K562 (cell line): ENCODE data around the gene ZDHHC8. TPM values are rescaled to one million over a fixed set of nuclear protein-coding genes. Genes with fewer than 3 reads are reported as not detected.
A peak's percentile ranks its signal among the peaks of the same experiment; 100 is the strongest.

Experiments used
- CBX8 ChIP-seq: fragments of 200-600 bp; sonication (generic); IDR thresholded peaks from 2 replicates; pipeline ENCODE4 v1.6.1; 2012; ENCODE audit warnings: borderline replicate concordance, mixed run types, low read depth, mild to moderate bottlenecking, moderate library complexity, mixed read lengths, low read length, control low read depth, inconsistent platforms; ENCODE audit not compliant: poor library complexity, severe bottlenecking; ENCODE audit errors: extremely low read depth
- CTCF ChIP-seq, 3 experiments: IDR thresholded peaks in 2 of 3; conservative IDR thresholded peaks in 1 of 3; 2 replicates each; pipeline ENCODE4 v1.5.1; 2011 to 2012; ENCODE audit warnings: low read length in 3 of 3, mild to moderate bottlenecking in 3 of 3, control low read depth in 2 of 3, improper control_type of control experiment in 1 of 3, inconsistent platforms in 1 of 3, low read depth in 1 of 3, mixed read lengths in 1 of 3, moderate library complexity in 1 of 3; ENCODE audit not compliant: insufficient read depth in 2 of 3
- EWSR1 ChIP-seq: fragments of 450-650 bp; IDR thresholded peaks from 2 replicates; pipeline ENCODE4 v1.6.1; 2018; ENCODE audit warnings: borderline replicate concordance, mild to moderate bottlenecking, low read depth, moderate library complexity; ENCODE audit not compliant: partially characterized antibody
- FOXA3 ChIP-seq, 2 experiments: fragments of 450-650 bp in 1 of 2; sonication (generic) in 1 of 2; formaldehyde crosslinking; IDR thresholded peaks in 1 of 2; conservative IDR thresholded peaks in 1 of 2; 2 replicates each; pipeline versions ENCODE4 v1.4.0 to v1.8.0; 2020 to 2022; ENCODE audit warnings: mild to moderate bottlenecking in 2 of 2, missing genetic modification reagents in 1 of 2
- HNRNPL ChIP-seq: fragments of 200-400 bp; formaldehyde crosslinking; IDR thresholded peaks from 2 replicates; pipeline ENCODE4 v1.6.1; 2017; ENCODE audit warnings: low read depth, mild to moderate bottlenecking, low read length
- ILF3 ChIP-seq: fragments of 450-650 bp; IDR thresholded peaks from 2 replicates; pipeline ENCODE4 v1.6.1; 2018; ENCODE audit warnings: antibody characterized with exemption, mild to moderate bottlenecking, moderate library complexity, borderline replicate concordance
- JUN ChIP-seq, 2 experiments: sonication (generic) in 1 of 2; formaldehyde crosslinking in 1 of 2; IDR thresholded peaks; 2 replicates each; pipeline versions ENCODE4 v1.6.1 to v1.8.0; 2012 to 2022; ENCODE audit warnings: borderline replicate concordance in 2 of 2, mild to moderate bottlenecking in 2 of 2, improper control_type of control experiment in 1 of 2, low read depth in 1 of 2, low read length in 1 of 2, missing genetic modification reagents in 1 of 2
- MCM7 ChIP-seq, 2 experiments: fragments of 450-650 bp; IDR thresholded peaks; 2 replicates each; pipeline ENCODE4 v1.6.1; 2016 to 2018
- MTA3 ChIP-seq: fragments of 450-650 bp; formaldehyde crosslinking; IDR thresholded peaks from 2 replicates; pipeline ENCODE4 v1.6.1; 2017; ENCODE audit warnings: mild to moderate bottlenecking, borderline replicate concordance
- NR2C1 ChIP-seq, 2 experiments: fragments of 450-650 bp; IDR thresholded peaks; 2 replicates each; pipeline ENCODE4 v1.6.1; 2017; ENCODE audit warnings: mild to moderate bottlenecking in 2 of 2, antibody characterized with exemption in 1 of 2, inconsistent platforms in 1 of 2, missing compliant biosample characterization in 1 of 2, missing genetic modification characterization in 1 of 2
- RBM25 ChIP-seq: fragments of 200-400 bp; formaldehyde crosslinking; IDR thresholded peaks from 2 replicates; pipeline ENCODE4 v1.6.1; 2018; ENCODE audit warnings: low read length, low read depth, moderate library complexity; ENCODE audit not compliant: severe bottlenecking
- SP2 ChIP-seq: IDR thresholded peaks from 2 replicates; pipeline ENCODE4 v1.6.1; 2011; ENCODE audit warnings: mild to moderate bottlenecking, low read depth, low read length, moderate library complexity; ENCODE audit not compliant: poor library complexity, severe bottlenecking; ENCODE audit errors: extremely low read depth
- TARDBP ChIP-seq: fragments of 450-650 bp; IDR thresholded peaks from 2 replicates; pipeline ENCODE4 v1.6.1; 2016
- TBP ChIP-seq: optimal IDR thresholded peaks from 2 replicates; pipeline ENCODE3; 2011; ENCODE audit warnings: low read depth, low read length, improper control_type of control experiment
- ZBED1 ChIP-seq: IDR thresholded peaks from 2 replicates; pipeline ENCODE4 v1.6.1; 2014
- ZNF133 ChIP-seq: fragments of 250-450 bp; sonication (Bioruptor Pico); IDR thresholded peaks from 2 replicates; pipeline ENCODE4 v1.4.0; 2020; ENCODE audit warnings: mild to moderate bottlenecking
- ZNF282 ChIP-seq: sonication (generic); formaldehyde crosslinking; IDR thresholded peaks from 2 replicates; pipeline ENCODE4 v1.8.1; 2023; ENCODE audit warnings: missing genetic modification reagents
- ZNF384 ChIP-seq: IDR thresholded peaks from 2 replicates; pipeline ENCODE4 v1.6.1; 2012; ENCODE audit warnings: low read depth, low read length, improper control_type of control experiment
- ZNF449 ChIP-seq: fragments of 250-450 bp; sonication (Bioruptor Pico); IDR thresholded peaks from 2 replicates; pipeline ENCODE4 v1.8.0; 2022; ENCODE audit warnings: moderate library complexity, mild to moderate bottlenecking, inconsistent platforms
- ZNF586 ChIP-seq: fragments of 450-650 bp; formaldehyde crosslinking; conservative IDR thresholded peaks from 2 replicates; pipeline ENCODE4 v1.4.0; 2020; ENCODE audit warnings: mild to moderate bottlenecking, moderate library complexity
- ZNF699 ChIP-seq: fragments of 250-450 bp; sonication (Bioruptor Pico); IDR thresholded peaks from 2 replicates; pipeline ENCODE4 v1.8.0; 2021; ENCODE audit warnings: mild to moderate bottlenecking, moderate library complexity; ENCODE audit not compliant: insufficient replicate concordance
- ZNF77 ChIP-seq: fragments of 250-450 bp; sonication (Bioruptor Pico); IDR thresholded peaks from 2 replicates; pipeline ENCODE4 v1.5.0; 2020
- polyA plus RNA-seq, 8 experiments: library from polyadenylated mRNA; depleted of rRNA in 4 of 8; stranded (reverse) in 5 of 8; unstranded in 3 of 8; fragments of >200 nt; fragmentation: Nextera tagmentation in 2 of 8; fragmentation: Illumina TruSeq in 1 of 8; extraction: Ambion mirVana in 2 of 8; extraction: Trizol in 1 of 8; gene quantifications; 2 replicates each; pipeline versions ENCODE4 v1.2.1 to v1.2.3, GENCODE V29; 2011 to 2014; ENCODE audit warnings: inconsistent platforms in 1 of 8, missing spikeins in 1 of 8
- total RNA-seq, 7 experiments: library from RNA; depleted of rRNA in 6 of 7; stranded (reverse); fragments of >200 nt in 6 of 7; fragmentation: Illumina TruSeq in 2 of 7; extraction: Trizol in 2 of 7; gene quantifications; 2 replicates each; pipeline versions ENCODE4 v1.2.1 to v1.2.3, GENCODE V29; 2011 to 2021; ENCODE audit warnings: low replicate concordance in 1 of 7
- TF ChIP-seq, protein P1 (sequence below): sonication (generic); formaldehyde crosslinking; IDR thresholded peaks from 2 replicates; pipeline ENCODE4 v1.8.0; 2022; ENCODE audit warnings: mild to moderate bottlenecking, low read depth, missing genetic modification reagents

ZDHHC8 gene
- total and polyA plus RNA-seq, 9 of the 15 experiments (the other 6 are each of a cell fraction or from before 2014, with no cell fraction given) = 0.04 to 109 (median 16.4) TPM

DNA sequence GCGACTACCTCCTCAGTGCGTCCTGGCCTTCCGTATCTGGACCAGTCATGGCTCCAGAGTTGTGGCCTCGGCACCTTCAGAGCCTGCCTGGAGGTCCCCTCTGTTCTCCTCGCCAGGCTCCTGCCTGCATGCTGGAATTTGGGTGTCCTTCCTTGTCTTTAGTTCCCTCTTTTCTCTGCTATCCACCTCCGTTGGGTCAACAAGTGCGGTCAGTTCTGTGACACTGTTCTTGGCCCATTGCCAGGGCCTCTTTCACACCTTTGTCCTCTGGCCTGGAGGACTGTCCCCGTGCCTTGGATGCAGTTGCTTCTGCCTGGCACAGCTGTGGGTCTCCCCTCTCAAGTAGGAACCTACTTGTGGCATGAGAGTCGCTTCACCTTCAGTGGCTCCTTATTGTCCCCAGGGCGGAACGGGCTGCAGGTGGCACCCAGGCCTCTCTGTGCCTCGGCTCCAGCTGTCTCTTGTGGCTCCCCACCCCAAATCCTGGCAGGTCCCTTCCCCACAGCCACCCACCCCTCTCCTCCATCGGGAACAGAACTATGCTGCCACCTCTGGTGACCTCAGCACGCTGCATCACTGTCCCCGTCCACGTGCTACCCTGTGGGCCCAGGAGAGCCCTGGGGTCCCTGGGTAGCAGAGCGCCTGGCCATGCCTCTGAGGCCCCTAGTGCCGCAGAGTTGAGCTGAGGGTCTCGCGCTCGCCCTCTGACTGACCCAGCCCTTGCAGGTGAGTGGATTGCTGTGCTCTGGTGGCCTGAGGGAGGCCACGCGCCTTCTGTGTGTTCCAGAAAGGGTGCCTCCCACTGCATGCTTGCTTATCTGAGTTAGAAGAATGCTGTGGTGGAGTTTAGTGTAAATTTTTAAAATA lies 46.8 kb upstream of the ZDHHC8 start (continued):
- no peak for TF ChIP-seq ZNF586 (CRISPR knock-in tag)
- no peak for TF ChIP-seq ILF3
- TF ChIP-seq ZNF133 (CRISPR knock-in tag) = no peak; the same call in 1 of the 2 replicates
- TF ChIP-seq MTA3 = no peak
- TF ChIP-seq NR2C1 (IDR thresholded peaks at IDR 0.05) = no peak
- no peak for TF ChIP-seq NR2C1 (tag; IDR thresholded peaks at IDR 0.05)
- TF ChIP-seq ZNF699 = no peak
- TF ChIP-seq JUN (IDR thresholded peaks at IDR 0.05; ENCODE audit: borderline replicate concordance, low read depth, low read length) = peak; percentile 93; the same call in 1 of the 2 replicates
- no peak for TF ChIP-seq JUN (CRISPR knock-in tag; IDR thresholded peaks at IDR 0.05; ENCODE audit: borderline replicate concordance)
- TF ChIP-seq FOXA3 (CRISPR knock-in tag; conservative IDR thresholded peaks at IDR 0.05 in 1 of 2, IDR thresholded peaks at IDR 0.05 in 1 of 2) = peak in 1 of 2 experiments; percentile 79; a peak in 2 of 4 replicates
- TF ChIP-seq CBX8 = no peak
- TF ChIP-seq ZNF384 = peak; percentile 38; the same call in 1 of the 2 replicates
- TF ChIP-seq EWSR1 = no peak
- peak; percentile 95 to 100 (median 97) for TF ChIP-seq CTCF (IDR thresholded peaks at IDR 0.05 in 2 of 3, conservative IDR thresholded peaks at IDR 0.05 in 1 of 3; ENCODE audit: insufficient read depth in 2 of 3, low read depth in 1 of 3, low read length in 3 of 3)
- TF ChIP-seq ZNF449 = no peak
- no peak for TF ChIP-seq ZBED1
- no peak for TF ChIP-seq HNRNPL
- no peak for TF ChIP-seq SP2
- no peak for TF ChIP-seq ZNF282 (CRISPR knock-in tag)
- TF ChIP-seq TARDBP = no peak
- TF ChIP-seq MCM7 (IDR thresholded peaks at IDR 0.05) = no peak
- no peak for TF ChIP-seq TBP
- TF ChIP-seq, protein P1, sequence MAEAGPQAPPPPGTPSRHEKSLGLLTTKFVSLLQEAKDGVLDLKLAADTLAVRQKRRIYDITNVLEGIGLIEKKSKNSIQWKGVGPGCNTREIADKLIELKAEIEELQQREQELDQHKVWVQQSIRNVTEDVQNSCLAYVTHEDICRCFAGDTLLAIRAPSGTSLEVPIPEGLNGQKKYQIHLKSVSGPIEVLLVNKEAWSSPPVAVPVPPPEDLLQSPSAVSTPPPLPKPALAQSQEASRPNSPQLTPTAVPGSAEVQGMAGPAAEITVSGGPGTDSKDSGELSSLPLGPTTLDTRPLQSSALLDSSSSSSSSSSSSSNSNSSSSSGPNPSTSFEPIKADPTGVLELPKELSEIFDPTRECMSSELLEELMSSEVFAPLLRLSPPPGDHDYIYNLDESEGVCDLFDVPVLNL = no peak
- no peak for TF ChIP-seq RBM25
- TF ChIP-seq ZNF77 = no peak
